GM20431 (cell line): ENCODE results near the gene RIPPLY3.

Experiments used
- in situ Hi-C: fragments of 300-500 bp; cut with MseI, MboI; formaldehyde crosslinking; loops from one replicate; pipeline ENCODE4 v1.15.0; 2020; ENCODE audit warnings: low sequenced_read_pairs; ENCODE audit not compliant: unreplicated experiment

RIPPLY3 gene

GRCh38 chr21:37055271-37055855 is 48.9 kb downstream of the RIPPLY3 start:
- in situ Hi-C loops, result no loop called here

GRCh38 chr21:37057614-37058013 is 51.1 kb downstream of the RIPPLY3 start:
- in situ Hi-C loops, result no loop called here

- in situ Hi-C loops, result no loop called here
Measured at GRCh38 chr21:37058261-37058660, 51.8 kb downstream of the RIPPLY3 start.

- in situ Hi-C loops, result no loop called here
Measured at GRCh38 chr21:37059181-37059580, 52.7 kb downstream of the RIPPLY3 start.

- in situ Hi-C loops, result no loop called here
Measured at GRCh38 chr21:37060296-37060695, 53.8 kb downstream of the RIPPLY3 start.

- in situ Hi-C loops, result no loop called here
Measured at GRCh38 chr21:37061926-37062592, 55.6 kb downstream of the RIPPLY3 start.

GRCh38 chr21:37062593-37062935 is 56.1 kb downstream of the RIPPLY3 start:
- in situ Hi-C loops, result no loop called here

GRCh38 chr21:37063433-37063832 is 56.9 kb downstream of the RIPPLY3 start:
- in situ Hi-C loops, result no loop called here

GRCh38 chr21:37064841-37065240 is 58.3 kb downstream of the RIPPLY3 start:
- in situ Hi-C loops, result no loop called here

- in situ Hi-C loops, result no loop called here
Measured at GRCh38 chr21:37065561-37066177, 59.2 kb downstream of the RIPPLY3 start.
